Suprapubic skin (tissue), 4 donors: ENCODE measurements around the gene RD3L.

Source experiments
- CTCF ChIP-seq, 2 donors: fragments of 200-600 bp in 1 of 2; fragments of 450-650 bp in 1 of 2; sonication (generic) in 1 of 2; IDR thresholded peaks; one replicate each; pipeline ENCODE4 v1.5.1; 2016 to 2019; ENCODE audit warnings: antibody characterized with exemption in 2 of 2, mild to moderate bottlenecking in 1 of 2, moderate library complexity in 1 of 2
- EP300 ChIP-seq: sonication (generic); formaldehyde crosslinking; IDR thresholded peaks from one replicate; pipeline ENCODE4 v1.6.1; 2017; ENCODE audit warnings: antibody characterized with exemption
- POLR2AphosphoS5 ChIP-seq, 3 donors: sonication (generic); formaldehyde crosslinking; IDR thresholded peaks; one replicate each; pipeline ENCODE4 v1.6.1; 2017; ENCODE audit warnings: antibody characterized with exemption in 3 of 3

GRCh38 chr14:103896578-103896977 lies 45.8 kb downstream of the RD3L start:
- no peak for TF ChIP-seq CTCF (IDR thresholded peaks at IDR 0.05)
- TF ChIP-seq EP300: no peak
- TF ChIP-seq POLR2AphosphoS5 (IDR thresholded peaks at IDR 0.05): no peak
